Activated T-cell treated with anti-CD3 and anti-CD28 coated beads for 48 hours (primary cell): Measurements from ENCODE around the gene SMG6.

Source experiments
- DNase-seq: peaks from one replicate; pipeline ENCODE4 v3.0.0-alpha.2; 2020; ENCODE audit warnings: low read depth

The SMG6 gene

GRCh38 chr17:2048805-2049204 is 254.8 kb downstream of the SMG6 start:
- DNase-seq: no peak

GRCh38 chr17:2047590-2047989 is 256.0 kb downstream of the SMG6 start:
- DNase-seq: no peak

GRCh38 chr17:2044263-2044894 is 259.2 kb downstream of the SMG6 start:
- DNase-seq: no peak

DNA sequence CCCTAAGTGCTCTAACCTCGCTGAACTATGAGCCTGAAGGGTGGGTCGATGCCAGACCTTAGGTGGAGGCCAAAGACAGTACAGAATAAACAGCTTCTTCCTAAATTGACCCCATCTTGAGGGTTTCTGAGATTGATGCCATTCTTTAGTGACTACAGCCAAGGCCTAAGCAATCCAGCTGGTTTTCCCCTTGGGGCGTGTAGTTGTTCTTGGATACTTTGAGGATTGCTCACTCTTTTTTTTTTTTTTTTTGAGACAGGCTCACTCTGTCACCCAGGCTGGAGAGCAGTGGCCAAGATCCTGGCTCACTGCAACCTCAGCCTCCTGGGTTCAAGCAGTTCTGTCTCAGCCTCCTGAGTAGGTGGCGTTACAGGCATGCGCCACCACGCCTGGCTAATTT is 259.8 kb downstream of the SMG6 start:
- DNase-seq: no peak

- no peak for DNase-seq
Measured at GRCh38 chr17:2042933-2043332, 260.7 kb downstream of the SMG6 start.

GRCh38 chr17:2042390-2042847 is 261.2 kb downstream of the SMG6 start:
- DNase-seq: no peak

DNA sequence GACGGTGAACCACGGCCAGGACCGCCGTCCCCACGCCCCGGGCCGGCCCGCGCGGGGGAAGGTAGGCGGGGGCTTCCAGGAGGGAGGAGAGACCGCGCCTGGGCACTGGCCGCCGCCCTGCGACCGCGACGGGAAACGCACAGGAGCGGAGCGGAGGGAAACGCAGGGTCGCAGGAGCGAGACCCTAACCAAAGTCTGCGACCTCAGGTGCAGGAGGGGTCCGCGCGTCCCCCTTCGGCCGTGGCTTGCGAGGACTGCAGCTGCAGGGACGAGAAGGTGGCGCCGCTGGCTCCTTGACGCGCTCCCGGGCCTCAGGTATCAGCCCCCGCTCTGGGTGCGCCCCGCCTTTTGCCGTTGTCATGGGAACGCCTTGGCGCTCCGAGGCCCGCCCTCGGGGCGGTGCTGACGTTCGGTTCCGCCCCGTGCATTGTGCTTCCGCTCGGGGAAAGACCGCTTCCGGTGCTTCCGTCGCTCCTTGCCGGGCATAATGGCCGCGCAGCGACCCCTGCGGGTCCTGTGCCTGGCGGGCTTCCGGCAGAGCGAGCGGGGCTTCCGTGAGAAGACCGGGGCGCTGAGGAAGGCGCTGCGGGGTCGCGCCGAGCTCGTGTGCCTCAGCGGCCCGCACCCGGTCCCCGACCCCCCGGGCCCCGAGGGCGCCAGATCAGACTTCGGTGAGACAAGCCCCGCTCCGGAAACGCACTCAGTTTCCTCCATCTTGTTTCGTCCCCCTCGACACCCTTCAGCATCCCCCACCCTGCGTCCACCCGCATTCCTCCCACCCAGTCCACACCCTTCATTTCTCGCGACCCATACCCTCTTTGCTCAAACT is 261.8 kb downstream of the SMG6 start, which contains the start of gene OVCA2:
OVCA2 (plus strand) TSS at position 462 of the 829 bp plus-strand sequence; CDS start at position 488, 26 bp downstream.
- DNase-seq: peak; percentile 97

DNA sequence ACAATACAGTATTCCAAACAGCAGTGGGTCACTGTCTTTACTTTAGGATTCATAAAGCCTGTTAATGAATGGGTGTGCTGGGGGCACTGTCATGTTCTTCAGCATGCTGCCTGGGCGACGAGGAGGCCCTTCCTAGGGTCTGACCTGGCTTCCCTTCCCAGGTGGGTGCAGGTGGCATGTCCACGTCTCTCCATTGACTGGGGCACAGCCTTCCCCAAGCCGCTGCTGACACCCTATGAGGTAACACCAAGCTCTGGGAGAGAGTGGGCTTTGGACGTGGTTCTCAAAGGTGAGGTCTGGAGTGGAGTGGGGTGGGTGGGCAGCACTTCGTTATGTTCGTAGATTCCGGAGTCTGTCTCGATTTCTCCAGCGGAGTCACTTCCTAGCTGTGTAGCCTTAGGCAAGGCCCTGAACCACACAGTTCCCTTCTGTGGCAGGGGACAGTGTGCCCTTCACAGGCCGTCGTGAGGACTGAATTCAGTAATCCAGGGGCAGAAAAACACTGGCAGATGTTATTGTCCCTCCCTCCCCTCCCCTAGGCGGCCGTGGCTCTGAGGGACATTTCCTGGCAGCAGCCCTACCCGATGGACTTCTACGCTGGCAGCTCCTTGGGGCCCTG is 262.5 kb downstream of the SMG6 start:
- DNase-seq: no peak

- no peak for DNase-seq
Measured at GRCh38 chr17:2040219-2040827, 263.3 kb downstream of the SMG6 start.

DNA sequence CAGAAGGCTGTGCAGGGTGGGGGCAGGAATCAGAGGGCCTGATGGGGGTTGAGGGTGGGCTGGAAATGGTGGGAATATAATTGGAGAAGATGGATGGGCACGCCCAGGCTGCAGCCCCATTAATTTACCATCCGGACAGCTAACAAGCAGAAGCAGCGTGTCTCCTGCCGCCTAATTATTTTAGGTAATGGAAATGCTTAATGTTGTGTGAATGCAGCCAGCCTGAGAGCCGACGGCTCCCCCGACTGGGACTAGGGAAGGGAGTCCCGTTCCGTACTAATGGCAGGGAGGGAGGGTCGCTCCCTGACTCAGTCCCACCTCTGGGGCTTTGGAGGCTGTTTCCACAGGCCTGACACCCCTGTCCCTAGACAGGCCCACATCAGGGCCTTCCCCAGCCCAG is 266.4 kb downstream of the SMG6 start:
- DNase-seq: no peak

- no peak for DNase-seq
Measured at GRCh38 chr17:2035541-2036488, 267.8 kb downstream of the SMG6 start.

- DNase-seq: no peak
Measured at GRCh38 chr17:2034806-2035540, 268.6 kb downstream of the SMG6 start.

GRCh38 chr17:2034157-2034556 is 269.4 kb downstream of the SMG6 start:
- DNase-seq: no peak

DNA sequence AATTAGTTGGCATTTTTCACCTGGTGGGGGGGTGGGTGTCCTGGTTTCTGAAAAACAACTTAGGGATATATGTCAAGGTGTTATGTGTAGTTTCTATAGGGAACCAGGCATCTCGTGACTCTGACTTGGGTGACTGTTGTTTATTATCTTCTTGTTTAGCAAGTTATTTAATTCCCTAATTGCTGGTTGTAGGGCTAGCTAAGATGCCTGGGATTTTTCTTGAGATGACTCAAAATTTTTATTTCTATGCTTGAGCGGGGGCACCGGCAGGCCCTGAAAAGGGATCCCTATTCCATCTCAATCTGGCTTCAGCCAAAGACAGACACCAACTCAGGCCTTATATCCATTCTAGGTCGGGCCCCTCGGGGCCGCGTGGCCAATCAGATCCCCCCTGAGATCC is 270.4 kb downstream of the SMG6 start:
- no peak for DNase-seq

DNA sequence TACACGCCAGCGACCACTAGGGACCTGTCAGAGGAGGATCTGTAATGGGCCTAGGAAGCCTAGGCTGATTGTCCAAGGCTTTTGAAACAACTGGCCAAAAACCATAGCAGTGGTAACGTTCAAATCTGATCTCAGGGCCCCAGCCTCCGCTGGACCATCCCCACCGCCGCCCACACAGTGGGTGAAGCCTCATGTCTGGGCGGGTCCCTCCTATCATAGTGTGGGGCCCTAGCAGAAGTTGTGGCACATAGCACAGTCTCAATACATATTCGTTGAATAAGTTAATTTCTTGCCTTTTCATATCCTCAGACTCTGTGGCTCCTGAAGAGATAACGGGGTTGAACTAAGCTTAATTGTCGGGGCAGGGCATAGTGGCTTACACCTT is 272.8 kb downstream of the SMG6 start:
- DNase-seq: no peak

GRCh38 chr17:2029911-2030778 is 273.4 kb downstream of the SMG6 start, which contains the start of gene DPH1:
Gene DPH1, plus strand, starts transcription at chr17:2030153. Its CDS starts 17 bp downstream, at chr17:2030170.
- peak; percentile 85 for DNase-seq

DNA sequence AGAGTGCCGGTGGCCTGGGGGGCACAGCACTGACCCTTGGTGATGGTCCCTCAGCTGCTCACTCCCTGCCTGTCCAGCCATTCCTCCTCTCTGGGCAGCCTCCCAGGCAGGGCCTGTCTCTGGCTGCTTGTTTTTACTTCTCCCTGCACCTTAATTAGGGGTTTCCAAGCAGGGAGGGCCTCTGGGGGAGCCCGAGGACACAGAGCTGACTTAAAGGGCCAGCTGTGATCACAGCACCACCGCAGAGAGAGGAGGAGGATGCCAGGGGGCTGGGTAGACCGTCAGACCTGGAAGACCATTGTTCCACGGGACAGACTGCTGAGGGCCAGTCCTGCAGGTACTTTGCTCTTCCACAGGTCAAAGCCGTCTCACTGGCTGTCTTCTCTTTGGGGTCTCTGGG is 274.8 kb downstream of the SMG6 start:
- DNase-seq: no peak

- DNase-seq: no peak
Measured at GRCh38 chr17:2028234-2028614, 275.4 kb downstream of the SMG6 start.

GRCh38 chr17:2027528-2028233 is 275.9 kb downstream of the SMG6 start:
- DNase-seq: no peak
